ENCODE results near the gene URB2.
"Not testable (repeated sequence)": the region's sequence is repeated elsewhere in the genome, so short reads cannot be mapped to it uniquely, and the experiment has no call there.

URB2 gene

GRCh38 chr1:229617351-229618100, 8.5 kb upstream of the URB2 start:
- no peak for DNase-seq

GRCh38 chr1:229619002-229619401, 7.0 kb upstream of the URB2 start:
- peak; percentile 25 for DNase-seq

GRCh38 chr1:229619614-229620013, 6.4 kb upstream of the URB2 start:
- DNase-seq, result no peak

- DNase-seq, result no peak
These were observed 5.2 kb upstream of the URB2 start for GRCh38 chr1:229620876-229621275.

- no peak for DNase-seq
These were observed 4.4 kb upstream of the URB2 start for GRCh38 chr1:229621663-229622062.

DNA sequence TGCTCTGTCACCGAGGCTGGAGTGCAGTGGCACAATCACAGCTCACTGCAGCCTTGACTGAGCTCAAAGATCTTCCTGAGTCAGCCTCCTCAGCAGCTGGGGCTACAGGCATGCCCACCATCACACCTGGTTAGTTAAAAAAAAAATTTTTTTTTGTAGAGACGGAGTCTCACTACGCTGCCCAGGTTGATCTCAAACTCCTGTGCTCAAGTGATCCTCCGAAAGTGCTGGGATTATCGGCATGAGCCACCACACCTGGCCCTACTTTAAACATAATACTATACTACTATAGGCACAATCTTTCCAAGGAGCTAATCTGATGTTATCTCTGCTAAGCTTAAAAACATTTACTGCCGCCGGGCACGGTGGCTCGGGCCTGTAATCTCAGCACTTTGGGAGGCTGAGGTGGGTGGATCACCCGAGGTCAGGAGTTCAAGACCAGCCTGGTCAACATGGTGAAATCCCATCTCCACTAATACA, 3.4 kb upstream of the URB2 start:
- DNase-seq, result not testable (repeated sequence)

- no peak for DNase-seq
These were observed 2.8 kb upstream of the URB2 start for GRCh38 chr1:229623225-229623624.

- DNase-seq, result no peak
These were observed 2.2 kb upstream of the URB2 start for GRCh38 chr1:229623838-229624237.

DNA sequence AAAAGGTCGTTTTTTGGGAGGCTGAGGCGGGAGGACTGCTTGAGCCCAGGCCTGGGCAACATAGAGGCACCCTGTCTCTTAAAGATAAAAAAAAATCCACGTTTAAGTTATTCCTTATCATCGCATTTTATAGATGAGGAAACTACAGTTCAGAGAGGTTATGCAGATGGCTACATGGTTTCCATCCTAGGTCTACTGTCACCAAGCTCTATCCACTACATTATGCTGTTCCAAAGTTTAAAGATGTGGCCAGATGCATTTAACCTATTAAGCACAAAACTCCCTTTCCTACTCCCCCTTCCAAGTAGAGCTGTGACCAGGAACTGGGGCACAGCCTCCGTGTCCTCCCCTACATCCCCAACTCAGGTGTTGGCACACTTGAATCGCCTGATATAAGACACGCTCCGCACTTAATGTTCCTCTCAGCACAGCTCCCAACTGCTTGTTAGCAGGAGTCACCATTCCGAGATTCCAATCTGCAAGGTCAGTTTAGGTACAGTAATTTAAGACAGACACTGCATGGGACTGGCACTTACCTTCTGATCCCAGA, 1.5 kb upstream of the URB2 start:
- no peak for DNase-seq

DNA sequence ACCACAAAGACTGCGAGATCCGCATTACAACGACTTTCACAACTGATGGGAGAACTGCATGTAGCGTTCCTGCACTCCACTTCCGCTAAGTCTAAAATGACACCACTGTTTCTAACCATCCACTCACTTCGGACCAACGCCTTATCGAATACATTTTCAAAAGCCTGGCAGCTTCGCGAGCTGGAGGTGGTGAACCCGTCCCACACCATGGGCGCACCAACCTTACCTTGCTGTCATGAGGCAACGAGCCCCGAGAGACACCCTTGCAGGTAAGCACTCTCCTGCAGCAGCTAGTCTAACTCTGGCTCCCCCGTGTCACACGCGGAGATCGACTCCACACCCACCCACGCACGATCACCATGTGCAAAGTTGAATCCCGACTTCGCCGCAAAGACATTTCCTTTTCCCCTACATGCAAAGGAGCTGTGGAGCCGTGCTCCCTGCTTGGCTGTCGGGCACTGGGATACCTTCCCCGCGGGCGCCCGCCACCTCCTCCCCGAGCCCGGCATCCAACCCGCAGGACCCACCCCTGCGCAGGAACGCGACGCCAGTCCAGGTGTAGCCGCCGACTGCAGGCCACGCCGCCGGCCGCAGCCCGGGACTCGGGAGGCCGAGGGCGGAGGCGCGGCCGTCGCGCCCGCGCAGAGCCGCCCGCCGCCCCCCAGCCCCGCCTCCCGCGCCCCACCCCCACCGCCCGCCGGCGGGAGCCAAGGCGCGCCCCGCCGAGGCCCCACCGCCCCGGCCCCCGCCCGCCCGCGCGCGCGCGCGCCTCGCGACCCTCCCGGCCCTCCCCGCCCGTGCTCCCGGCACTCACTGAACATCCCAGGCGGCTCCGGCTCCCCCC, 754 bp upstream of the URB2 start:
- DNase-seq, result peak; percentile 46

GRCh38 chr1:229627003-229627402, 956 bp downstream of the URB2 start:
- DNase-seq, result peak; percentile 22

DNA sequence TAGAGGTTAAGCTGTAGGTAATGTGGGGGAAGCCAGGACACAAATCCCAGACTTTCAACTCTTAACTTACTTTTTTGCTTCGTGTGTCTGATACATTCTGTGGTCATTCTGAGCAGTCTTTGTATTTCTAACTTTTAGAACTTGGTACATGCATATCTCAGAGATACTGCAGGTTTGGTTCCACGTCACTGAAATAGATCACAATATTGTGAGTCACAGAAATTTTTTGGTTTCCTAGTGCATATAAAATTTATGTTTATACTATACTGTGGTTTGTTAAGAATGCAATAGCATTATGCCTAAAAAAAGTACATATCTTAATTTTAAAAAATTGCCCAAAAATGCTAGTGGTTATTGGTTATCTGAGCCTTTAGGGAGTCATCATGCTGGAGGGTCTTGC, 3.2 kb downstream of the URB2 start:
- DNase-seq, result no peak

DNA sequence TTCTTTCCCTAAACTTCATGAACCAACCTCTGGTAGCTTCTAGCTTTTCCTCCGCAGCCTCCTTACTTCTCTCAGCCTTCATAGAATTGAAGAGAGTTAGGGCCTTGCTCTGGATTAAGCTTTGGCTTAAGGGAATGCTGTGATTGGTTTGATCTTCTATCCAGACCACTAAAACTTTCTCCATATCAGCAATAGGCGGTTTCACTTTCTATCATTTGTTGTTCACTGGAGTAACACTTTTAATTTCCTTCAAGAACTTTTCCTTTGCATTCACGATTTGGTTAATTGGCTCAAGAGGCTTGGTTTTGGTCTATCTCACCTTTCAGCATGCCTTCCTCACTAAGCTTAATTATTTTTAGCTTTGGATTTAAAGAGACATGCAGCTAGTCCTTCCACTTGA, 5.1 kb downstream of the URB2 start:
- DNase-seq, result peak; percentile 23

GRCh38 chr1:229631966-229632365, 5.9 kb downstream of the URB2 start:
- no peak for DNase-seq

- DNase-seq, result no peak
These were observed 10.0 kb downstream of the URB2 start for GRCh38 chr1:229636042-229636441.

- DNase-seq, result no peak
These were observed 11.7 kb downstream of the URB2 start for GRCh38 chr1:229637746-229638145.

GRCh38 chr1:229640455-229640854, 14.4 kb downstream of the URB2 start:
- DNase-seq, result no peak

- DNase-seq, result no peak
These were observed 15.3 kb downstream of the URB2 start for GRCh38 chr1:229641306-229641705.

- DNase-seq, result no peak
These were observed 16.3 kb downstream of the URB2 start for GRCh38 chr1:229642376-229642775.

DNA sequence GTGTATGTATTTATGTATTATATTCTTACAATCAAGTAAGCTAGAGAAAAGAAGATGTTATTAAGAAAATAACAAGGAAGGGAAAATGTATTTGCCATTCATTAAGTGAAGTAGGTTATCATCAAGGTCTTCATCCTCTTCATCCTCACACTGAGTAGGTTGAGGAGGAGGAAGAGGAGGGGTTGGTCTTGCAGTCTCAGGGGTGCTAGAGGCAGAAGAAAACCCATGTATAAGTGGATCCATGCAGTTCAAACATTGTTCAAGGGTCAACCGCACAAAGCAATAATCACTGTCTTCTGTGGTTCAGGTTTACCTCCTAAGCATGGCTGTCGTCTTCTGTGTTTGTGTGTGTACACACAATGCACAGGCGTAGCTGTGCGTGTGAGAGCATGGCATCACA, 16.9 kb downstream of the URB2 start:
- DNase-seq, result no peak

DNA sequence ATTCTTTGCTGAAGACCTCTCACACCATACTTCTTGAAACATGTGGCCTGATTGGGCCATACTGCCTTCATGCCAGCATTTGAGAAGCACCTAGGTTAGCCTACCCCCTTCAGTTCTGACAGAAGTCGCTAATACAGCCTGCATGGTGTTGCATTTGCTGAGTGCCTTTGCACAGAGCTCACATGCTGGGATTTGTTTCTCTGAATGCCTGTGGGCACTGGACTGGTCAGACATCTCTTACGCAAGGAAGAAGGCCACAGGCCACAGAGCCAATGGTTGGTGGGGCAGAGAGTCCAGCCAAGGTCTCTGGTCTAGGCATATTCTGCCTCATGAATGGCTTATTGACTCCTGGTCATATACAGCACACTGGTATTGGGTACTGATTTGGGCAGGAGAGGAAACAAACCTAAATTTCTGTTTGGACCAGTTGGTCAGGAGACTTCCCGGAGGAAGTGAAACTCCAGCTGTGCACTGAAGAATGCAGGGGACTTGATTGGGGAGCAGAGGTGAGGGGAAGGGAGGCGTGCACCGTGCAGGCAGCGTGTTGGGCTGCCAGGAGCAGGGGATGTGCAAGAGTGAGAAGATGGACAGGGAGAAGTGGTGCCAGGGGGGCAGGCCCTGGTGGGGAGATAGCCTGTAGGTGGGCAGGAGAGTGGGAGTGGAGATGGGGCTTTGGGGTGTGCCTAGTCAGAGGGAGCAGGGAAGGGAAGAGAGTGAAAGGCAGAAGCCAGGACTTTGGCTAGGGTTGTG, 18.1 kb downstream of the URB2 start:
- DNase-seq, result no peak

- DNase-seq, result no peak
These were observed 19.4 kb downstream of the URB2 start for GRCh38 chr1:229645324-229645993.

DNA sequence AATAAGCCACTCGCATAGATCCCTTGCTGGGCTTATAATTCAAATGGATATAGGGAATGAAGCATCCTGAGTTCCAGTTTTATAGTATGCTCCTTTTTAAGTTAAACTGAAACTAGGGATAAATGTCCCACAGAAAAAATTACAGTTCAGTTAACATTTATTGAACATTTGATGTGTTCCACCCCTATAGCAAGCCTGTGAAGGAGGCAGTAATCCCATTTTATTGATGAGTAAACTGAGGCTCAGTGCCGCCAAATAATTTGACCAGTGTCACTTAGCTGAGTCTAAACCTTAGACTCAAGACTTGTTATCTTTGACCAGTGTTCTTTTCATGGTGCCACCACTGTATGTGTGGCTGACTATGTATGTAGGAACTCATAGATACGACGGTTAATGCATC, 22.4 kb downstream of the URB2 start:
- DNase-seq, result no peak

Data from activated CD4-positive, alpha-beta T cell treated with anti-CD3 and anti-CD28 coated beads, Interleukin-2, amount 50 U/mL, for 16 hours (primary cell).